Measurements from ENCODE around the gene TARP.
"Not testable (repeated sequence)": the region's sequence is repeated elsewhere in the genome, so short reads cannot be mapped to it uniquely, and the experiment has no call there.

Gene TARP

DNA sequence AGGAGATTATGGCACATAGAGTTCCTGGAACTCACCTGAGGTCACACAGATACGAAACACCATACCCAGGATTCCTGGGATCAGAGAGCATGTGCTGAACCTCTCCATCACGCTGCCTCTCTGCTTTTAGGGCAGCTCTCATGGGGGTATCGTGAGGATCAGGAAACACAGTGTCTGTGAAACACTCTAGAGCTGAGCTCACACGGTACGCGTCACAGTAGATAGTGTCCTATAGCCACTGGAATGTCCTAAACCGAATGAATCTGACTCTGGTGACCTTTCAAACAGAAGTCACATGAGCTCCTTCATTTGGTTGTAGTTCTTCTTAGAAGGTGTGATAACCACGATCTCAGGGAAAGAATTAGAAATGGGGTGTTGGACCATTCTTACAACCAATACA is 14.3 kb downstream of the TARP start:
- DNase-seq: not testable (repeated sequence)

DNA sequence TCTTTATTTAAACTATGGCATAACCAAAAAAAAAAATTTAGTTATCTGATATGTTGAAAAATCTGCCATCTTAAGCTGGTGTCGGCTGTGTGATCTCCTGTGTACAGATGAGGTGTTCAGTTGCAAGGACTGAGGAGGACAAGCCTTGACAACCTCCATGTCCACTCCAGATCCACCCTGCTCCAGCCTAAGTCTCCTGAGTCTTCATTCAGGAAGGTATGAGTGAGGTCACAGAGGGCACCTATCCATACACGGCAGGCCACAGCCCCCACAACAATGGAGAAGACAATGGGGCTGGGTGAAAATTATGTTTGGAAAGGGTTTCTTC is 16.1 kb downstream of the TARP start:
- peak; percentile 69 for DNase-seq

DNA sequence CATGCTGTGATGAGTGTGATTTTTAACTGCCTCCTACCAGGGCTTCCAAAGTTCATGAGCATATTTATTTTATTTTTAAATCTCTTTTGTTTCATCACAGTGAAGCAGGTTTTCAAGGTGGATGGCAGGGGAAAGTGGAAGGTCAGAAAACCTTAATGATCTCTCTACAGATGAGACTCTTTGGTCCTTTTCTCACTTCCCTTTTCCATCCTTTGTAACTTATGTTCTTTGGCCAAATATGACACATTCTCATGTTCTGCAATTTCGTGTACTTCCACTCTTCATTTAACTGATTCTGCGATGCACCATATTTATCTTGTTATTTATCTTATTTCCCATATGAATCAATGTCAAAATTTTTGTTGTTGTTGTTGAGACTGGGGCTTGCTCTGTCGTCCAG is 23.6 kb downstream of the TARP start:
- DNase-seq: not testable (repeated sequence)

- no peak for DNase-seq
These were observed 25.3 kb downstream of the TARP start for GRCh38 chr7:38248069-38248567.

- DNase-seq: no peak
These were observed 27.9 kb downstream of the TARP start for GRCh38 chr7:38245409-38245977.

DNA sequence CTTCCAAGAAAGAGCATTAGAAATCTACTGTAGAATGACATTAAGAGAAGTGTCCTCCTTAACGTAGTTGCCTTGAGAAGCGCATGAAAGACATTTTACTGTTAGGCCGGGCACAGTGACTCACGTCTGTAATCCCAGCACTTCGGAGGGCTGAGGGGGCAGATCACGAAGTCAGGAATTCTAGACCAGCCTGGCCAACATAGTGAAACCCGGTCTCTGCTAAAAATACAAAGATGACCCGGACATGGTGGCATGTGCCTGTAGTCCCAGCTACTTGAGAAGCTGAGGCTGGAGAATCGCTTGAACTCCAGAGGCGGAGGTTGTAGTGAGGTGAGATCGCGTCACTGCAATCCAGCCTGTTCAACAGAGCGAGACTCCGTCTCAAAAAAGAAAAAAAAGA is 28.9 kb downstream of the TARP start:
- DNase-seq: no peak

DNA sequence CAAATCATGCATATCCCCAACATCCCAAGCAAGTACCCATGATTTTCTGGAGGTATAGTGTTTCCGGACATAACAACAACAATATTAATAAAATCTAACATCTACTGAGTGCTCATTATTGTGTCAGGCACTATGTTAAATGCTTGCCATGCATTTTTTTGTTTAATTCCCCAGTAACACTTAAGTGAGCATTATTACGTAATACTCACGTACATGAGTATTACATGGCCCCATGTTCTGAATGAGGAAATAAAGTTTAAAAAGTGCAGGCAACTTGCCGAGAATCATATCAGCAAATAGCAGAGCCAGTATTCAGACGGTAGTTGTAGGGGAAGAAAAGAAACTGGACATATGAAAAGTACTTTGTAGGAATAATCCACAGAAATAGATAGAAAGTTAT is 30.1 kb downstream of the TARP start:
- not testable (repeated sequence) for DNase-seq

GRCh38 chr7:38242814-38243213 is 30.6 kb downstream of the TARP start:
- DNase-seq: no peak

GRCh38 chr7:38241071-38241470 is 32.4 kb downstream of the TARP start:
- DNase-seq: no peak

DNA sequence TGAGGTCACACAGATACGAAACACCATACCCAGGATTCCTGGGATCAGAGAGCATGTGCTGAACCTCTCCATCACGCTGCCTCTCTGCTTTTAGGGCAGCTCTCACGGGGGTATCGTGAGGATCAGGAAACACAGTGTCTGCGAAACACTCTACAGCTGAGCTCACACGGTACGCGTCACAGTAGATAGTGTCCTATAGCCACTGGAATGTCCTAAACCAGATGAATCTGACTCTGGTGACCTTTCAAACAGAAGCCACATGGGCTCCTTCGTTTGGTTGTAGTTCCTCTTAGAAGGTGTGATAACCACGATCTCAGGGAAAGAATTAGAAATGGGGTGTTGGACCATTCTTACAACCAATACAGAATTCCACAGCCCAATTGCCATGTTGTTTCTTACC is 34.3 kb downstream of the TARP start:
- not testable (repeated sequence) for DNase-seq

DNA sequence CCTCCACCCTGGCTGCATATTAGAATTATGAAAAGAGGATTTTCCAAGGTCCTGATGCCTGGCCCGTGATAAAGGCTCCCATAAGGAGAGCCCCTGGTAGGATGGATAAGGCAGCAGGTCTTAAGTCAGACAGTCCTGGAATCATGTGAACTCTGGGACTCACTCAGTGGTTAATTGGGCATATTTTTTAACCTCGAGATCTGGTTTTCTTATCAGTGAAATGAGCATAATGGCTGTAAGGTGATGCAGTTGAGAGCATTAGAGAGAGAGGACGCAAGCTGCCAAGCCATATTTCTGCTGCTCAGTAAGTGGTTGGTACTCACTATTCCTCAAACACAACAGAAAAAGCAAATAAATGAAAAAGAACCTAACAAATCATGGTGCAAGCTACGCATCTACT is 37.8 kb downstream of the TARP start:
- DNase-seq: no peak

DNA sequence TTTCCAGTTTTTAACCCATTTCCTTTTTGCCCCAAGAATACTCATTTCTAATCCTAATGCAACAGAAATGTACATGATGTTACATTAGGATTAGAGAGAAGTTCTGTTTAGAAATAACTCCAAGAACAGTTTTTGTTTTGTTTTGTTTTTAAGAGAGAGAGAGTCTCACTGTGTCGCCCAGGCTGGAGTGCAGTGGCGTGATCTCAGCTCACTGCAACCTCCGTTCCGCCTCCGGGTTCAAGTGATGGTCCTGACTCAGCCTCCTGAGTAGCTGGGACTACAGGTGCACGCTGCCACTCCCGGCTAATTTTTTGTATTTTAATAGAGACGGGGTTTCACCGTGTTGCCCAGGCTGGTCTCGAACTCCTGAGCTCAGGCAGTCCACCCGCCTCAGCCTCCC is 38.7 kb downstream of the TARP start:
- not testable (repeated sequence) for DNase-seq

DNA sequence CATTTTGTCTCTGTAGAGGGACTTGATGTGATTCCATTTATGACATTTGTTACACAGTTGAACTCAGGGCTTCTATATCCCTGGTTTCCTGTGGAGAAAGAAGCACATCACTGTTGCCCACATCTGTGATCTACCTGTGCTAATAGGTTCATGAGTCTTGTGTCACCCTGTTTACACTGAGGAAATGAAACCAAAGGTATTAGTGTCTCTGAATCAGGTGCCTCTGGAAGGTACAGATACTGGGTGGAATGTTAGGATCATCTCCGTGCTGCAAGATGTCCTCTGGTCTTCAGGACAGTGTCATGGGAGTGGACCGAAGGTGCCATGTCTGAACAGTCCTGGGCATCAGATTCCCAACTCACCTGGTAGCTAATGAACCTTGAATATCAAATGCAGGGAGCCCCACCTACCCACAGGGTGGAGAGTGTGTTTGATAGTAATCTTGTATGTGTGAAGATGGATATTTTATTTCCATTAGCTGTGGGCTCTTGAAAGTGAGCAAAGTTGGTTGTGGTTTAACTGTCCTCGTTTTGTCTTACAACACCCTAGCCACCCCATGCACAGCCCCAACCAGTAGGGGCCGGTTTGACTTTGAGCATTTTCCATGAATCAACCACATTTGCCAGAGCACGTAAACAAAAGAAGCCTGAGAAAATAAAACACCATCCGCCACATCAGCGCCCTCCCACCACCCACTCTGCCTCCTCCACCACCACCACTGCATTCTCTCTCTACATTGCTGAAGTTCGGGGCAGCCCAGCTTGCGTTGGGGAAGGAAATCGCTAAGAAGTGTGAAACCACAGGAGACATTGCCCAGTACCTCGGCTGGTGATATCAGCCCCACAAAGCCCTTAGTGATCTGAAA is 40.7 kb downstream of the TARP start:
- no peak for DNase-seq

- no peak for DNase-seq
These were observed 43.4 kb downstream of the TARP start for GRCh38 chr7:38229884-38230642.

DNA sequence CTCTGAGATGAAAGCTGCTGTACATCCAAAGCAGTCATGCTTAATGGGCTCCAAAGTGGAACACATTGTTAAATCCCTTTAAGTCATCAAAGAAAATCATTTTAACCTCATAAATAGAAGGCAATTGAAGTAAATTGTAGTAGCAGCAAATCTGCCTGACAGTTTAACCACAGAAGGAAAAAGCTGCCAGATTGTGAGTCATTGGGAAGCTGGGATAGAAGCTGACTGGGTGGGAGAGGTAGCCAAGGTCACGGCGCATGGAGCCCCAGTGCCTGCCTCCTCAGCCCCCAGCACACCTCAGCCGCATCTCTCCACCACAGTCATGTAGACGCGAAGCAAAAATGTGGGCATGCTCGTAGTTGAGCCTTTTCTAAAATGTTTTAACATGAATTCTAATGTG is 44.0 kb downstream of the TARP start:
- no peak for DNase-seq

DNA sequence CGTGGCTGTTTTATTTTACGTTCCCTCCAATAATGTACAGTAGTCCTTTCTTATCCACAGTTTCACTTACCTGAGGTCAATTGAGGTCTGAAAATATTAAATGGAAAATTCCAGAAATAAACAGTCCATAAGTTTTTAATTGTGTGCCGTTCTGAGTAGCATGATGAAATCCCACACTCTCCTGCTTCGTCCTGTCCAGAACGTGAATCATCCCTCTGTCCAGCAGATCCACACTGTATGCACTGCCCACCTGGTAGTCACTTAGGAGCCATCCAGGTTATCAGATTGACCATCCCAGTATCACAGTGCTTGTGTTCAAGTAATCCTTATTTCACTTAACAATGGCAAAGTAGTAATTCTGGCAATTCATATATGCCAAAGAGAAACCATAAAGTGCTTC is 49.0 kb downstream of the TARP start:
- DNase-seq: no peak

DNA sequence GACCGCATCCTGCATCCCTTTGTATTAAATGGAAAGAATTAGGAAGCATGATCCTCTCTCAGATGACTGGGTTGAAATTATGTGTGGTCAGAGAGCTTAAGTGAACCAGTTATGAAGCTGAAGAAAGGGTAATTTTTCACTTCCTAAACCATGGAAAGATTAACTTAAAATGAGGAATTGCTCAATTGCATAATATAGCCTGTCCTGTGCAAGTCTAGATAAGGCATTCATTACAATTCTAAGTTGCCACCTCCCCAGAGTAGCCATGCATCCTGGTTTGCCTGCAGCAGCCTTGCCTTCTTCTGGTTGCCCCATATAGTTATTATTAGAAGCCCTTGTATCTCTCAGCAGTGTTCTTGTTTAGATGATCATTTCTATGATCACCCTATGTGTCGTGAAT is 50.1 kb downstream of the TARP start:
- no peak for DNase-seq

- peak; percentile 34 for DNase-seq
These were observed 50.8 kb downstream of the TARP start for GRCh38 chr7:38222481-38223096.

DNA sequence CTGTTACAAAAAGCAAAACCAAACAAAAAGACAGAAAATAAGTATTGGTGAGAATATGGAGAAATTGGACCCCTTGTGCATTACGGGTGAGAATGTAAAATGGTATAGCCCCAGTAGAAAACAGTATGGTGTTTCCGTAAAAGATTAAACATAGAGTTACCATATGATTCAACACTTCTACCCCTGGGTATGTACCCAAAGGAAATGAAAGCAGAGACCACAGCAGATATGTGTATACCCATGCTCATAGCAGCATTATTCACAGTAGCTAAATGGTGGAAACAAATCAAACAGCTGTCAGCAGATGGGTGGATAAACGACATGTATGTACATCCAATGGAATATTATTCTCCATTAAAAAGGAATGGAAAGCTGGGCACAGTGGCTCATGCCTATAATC is 53.0 kb downstream of the TARP start:
- DNase-seq: no peak

GRCh38 chr7:38217672-38218071 is 55.8 kb downstream of the TARP start:
- DNase-seq: no peak

DNA sequence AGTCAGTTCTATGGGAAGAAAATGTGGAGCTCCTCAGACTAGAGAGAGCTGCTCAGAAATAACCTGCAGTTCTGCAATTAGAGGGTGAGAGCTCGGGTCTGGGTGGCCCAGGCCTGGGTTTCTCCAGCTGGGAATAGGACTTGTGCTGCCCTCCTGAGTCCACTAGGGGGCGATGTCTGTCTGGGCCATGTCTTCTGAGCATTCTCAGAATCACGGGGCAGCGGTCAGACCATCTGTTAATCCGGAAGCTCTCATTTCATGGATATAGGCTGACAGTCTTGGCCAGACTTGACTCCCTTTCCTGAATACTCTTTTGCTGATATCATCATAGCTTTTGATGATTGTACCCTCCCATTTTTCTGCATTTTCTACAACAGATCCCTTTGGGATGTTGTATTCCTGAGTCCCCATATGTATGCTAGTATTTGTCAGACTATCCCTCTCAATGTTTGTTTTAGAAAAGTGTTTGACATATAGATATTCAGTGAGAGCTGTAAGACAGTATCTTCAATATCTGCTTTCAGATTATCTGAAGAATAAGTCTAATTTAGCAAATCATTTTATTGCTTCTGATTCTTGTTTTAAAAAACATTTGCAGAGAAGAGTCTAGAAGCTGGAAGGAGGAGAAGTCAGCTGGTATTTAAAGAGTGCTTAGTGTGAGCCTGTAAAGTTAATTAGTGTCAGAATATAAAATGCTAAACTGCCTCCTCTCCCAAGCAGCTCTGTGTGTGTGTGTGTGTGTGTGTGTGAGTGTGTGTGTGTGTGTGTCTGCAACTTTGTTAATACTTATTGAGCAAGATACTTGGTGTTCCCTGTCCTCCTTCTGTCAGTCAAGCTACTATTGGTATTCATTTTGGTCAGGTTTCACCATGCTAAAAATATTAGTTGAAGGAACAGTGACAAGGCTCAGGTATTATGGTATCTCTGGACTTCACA is 57.4 kb downstream of the TARP start:
- DNase-seq: peak; percentile 47

DNA sequence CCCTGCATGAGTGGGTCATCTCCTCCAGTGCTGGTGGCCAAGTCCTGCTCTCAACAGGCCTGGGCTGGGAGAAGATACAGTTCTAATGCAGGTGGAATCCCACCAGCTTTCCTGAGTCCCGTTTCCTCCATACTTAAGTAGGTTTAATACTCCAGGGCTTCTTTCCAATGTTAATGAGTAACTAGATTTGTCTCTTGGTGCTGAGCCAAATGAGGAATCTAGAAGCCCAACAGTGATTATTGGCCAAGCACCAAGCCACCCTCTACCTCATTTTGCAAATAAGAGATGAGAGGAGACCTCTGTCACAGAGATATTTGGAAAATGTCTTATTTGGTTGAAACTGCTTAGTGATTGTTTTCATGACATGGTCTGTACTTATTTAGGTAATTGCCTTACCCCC is 58.3 kb downstream of the TARP start:
- DNase-seq: no peak

Data from NCI-H2029 (cell line).